ENCODE measurements around the gene PER1.

GRCh38 chr17:8188263-8188839, 36.1 kb upstream of the PER1 start:
- TF ChIP-seq CTCF (IDR thresholded peaks at IDR 0.05; ENCODE audit: low read depth, low read length): no peak
- no peak for TF ChIP-seq MAX (IDR thresholded peaks at IDR 0.05; ENCODE audit: low read depth, low read length)

Measured in NB4 (cell line).